NK-92 (cell line): ENCODE data around the gene NPY.
"Not testable (repeated sequence)": the region's sequence is repeated elsewhere in the genome, so short reads cannot be mapped to it uniquely, and the experiment has no call there.

Experiments used
- DNase-seq: peaks from one replicate; lab custom pipeline; 2025; ENCODE audit not compliant: unreplicated experiment; lab: John Stamatoyannopoulos, UW

NPY gene

DNA sequence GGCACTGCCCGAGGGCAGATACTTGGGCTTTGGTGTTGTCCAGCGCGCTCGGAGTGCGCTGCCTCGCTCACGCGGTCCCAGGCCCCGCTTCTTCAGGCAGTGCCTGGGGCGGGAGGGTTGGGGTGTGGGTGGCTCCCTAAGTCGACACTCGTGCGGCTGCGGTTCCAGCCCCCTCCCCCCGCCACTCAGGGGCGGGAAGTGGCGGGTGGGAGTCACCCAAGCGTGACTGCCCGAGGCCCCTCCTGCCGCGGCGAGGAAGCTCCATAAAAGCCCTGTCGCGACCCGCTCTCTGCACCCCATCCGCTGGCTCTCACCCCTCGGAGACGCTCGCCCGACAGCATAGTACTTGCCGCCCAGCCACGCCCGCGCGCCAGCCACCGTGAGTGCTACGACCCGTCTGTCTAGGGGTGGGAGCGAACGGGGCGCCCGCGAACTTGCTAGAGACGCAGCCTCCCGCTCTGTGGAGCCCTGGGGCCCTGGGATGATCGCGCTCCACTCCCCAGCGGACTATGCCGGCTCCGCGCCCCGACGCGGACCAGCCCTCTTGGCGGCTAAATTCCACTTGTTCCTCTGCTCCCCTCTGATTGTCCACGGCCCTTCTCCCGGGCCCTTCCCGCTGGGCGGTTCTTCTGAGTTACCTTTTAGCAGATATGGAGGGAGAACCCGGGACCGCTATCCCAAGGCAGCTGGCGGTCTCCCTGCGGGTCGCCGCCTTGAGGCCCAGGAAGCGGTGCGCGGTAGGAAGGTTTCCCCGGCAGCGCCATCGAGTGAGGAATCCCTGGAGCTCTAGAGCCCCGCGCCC, at the start of gene NPY:
NPY (plus strand) TSS at position 294 of the 802 bp plus-strand sequence. CDS start 1,051 bp downstream, outside the sequence.
- no peak for DNase-seq

DNA sequence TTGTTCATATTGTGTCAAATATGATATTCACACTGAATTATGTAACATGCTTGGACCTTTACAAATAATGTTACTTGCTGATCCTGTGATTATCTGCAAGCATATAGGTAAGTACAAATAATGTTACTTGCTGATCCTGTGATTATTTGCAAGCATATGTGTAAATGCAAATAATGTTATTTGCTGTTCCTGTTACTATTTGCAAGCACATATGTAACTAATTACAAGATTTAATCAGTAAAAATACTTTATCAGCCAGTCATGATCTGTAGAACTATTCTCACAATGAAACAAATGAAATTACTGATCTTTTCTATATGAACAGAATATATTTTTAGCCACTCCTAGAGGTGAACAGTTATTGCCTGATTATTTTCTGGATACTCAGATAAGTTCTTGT, 44.7 kb upstream of the NPY start:
- DNase-seq = no peak

DNA sequence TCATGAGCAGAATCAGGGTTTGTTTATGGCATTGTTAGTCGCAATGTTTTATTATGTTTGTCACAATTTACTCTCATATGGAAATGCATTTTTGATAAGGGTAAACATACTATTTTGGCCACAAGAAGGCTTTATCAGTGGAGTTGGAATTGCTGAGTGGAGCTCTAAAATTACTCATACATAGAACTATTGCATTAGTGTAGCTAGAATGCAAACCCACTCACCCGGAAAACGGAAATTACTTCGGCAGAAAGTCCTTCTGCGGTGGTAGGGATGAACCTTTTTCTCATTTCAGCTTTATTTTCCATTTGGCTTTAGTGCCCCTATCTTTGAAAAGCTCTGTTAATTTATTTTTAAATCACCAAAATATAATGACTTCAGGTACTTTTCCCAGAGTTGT, 42.8 kb upstream of the NPY start:
- no peak for DNase-seq

DNA sequence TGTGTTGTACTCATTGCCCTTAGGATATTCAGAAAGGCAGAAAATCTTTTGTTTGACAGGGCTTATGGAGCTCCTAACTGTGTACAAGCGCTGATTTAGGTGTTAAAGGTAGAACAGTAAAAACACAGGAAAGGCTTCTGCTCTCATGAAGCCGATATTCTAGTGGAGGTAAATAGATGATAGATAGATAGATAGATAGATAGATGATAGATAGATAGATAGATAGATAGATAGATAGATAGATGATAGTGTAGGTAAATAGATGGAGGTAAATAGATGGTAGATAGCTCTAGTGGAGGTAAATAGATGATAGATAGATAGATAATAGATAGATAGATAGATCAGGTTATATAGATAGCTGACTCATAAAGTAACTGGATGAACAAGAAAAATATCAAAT, 39.4 kb upstream of the NPY start:
- DNase-seq = no peak

DNA sequence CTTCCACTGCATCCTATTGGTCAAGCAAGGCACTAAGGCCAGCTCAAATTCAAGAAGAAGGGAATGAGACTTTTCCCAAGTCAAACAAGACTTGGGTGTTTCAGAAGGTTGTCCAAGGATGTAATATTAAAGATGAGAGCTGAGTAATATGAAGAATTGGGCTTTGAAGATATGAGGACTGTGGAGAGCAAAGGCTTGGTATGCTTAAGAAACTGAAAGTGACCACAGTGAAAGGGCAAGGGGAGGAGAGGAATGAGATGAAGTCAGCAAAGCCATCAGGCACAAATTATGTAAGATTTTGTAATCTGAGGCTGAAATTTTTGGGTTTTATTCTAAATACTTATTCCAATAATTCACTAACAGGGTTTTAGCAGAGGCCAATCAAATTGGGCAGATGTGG, 38.6 kb upstream of the NPY start:
- no peak for DNase-seq

DNA sequence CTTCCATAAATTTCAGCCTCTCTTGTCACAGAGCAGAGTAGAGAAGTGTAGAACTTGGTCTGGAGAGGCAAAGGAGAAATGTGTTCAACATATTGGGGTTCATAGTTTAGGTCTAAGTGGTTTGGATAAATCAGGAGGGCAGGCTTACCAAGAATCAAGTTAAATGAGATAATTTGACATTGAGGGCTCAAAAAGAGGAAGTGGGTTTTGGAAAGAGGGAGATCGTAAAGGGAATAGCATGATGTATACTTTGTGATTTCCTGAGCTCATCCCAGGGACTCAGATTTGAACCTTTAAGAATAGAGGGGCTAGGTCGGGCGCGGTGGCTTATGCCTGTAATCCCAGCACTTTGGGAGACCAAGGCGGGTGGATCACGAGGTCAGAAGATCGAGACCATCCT, 34.7 kb upstream of the NPY start:
- no peak for DNase-seq

DNA sequence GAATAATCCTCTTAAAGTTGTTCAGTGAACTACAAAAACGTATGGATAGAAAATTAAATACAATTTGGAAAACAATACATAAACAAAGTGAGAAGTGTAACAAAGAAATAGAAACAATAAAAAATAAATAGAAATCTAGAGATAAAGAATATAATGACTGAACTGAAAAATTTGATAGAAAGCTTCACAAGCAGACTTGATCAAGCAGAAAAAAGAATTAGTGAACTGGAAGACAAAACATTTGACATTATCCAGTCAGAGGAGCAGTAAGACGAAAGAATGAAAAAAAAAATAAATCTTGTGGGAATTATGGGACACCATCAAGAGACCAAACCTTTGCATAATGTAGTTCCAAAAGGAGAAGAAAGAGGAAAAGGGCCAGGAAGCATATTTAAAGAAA, 32.4 kb upstream of the NPY start:
- no peak for DNase-seq

DNA sequence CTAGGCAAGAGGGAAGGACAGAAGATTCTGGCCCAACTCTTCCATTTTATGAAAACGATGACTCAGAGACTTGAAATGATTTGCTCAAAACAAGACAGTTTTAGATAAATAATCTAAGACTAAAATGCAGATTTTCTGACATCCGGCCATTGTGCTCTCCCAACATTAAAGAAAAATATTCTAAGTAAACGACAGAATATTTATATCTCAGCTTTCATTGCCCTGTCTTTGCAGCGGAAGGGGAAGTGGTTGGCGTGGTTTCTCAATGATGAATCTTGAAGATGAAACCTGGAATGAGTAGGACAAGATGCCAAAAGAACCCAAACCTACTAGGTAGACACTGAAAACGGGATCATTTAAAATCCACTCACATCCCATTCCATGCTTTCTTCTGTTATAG, 28.9 kb upstream of the NPY start:
- DNase-seq = no peak

DNA sequence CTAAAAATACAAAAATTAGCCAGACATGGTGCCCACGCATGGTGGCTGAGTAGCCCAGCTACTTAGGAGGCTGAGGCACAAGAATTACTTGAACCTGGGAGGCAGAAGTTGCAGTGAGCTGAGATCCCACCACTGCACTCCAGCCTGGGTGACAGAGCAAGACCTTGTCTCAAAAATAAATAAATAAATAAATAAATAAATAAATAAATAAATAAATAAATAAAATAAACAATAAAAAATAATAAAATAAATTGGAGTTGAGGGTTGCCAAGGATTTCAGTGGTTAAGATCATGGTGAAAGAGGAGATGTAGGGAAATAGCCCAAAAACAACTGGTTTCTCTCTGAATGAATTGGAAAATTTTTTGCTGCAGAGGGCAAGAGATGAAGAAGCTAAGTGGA, 25.7 kb upstream of the NPY start:
- not testable (repeated sequence) for DNase-seq

DNA sequence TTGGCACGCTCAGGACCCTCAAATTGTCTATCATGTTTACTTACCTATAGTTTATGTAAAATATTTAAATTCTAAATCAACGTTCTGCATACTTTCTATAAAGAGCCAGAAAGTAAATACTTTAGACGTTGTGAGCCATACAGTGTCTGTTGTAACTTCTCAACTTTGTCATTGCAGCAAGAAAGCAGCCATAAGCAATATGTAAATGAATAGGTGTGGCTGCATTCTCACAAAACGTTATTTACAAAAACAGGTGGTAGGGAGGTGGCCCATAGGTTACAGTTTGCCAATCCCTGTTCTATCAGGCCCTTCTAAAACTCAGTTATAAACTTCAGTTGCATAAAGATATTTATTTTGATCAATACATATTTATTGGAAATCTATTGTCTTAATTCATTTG, 12.1 kb upstream of the NPY start:
- no peak for DNase-seq

DNA sequence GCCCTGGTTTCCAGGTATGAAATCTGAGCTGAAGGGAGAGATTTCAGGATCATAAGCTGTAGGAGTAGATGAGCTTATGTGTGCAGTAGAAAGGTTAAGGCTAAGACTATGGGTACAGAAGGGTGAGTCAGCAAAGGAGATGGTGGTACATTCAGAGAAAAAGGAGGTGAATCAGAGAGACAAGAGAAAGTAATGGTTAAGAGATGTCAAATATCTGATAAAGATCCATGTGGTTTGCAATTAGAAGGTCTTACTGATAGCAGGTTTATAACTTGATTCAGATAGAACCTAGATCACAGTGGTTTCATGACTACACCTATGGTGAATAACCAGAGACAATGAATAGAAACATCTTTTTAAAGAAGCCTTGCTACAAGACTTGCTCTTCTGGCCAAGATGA, 4.5 kb upstream of the NPY start:
- no peak for DNase-seq

DNA sequence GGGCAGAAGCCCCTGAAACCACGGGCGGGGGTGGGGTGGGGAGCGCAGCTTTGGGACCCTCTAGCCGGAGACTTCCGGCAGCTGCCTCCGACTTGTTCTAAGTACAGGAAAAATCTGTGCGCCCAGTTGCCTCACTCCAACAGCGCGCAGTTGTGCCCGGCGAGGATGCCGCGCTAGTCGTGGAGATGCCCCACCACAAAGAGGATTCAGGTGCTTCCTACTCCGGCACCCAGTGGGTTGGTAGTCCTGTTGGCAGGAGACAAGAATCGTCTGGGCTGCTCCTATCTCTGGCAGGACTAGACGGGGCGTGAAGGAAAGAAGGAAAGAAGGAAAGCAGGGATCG, 465 bp upstream of the NPY start:
- no peak for DNase-seq

DNA sequence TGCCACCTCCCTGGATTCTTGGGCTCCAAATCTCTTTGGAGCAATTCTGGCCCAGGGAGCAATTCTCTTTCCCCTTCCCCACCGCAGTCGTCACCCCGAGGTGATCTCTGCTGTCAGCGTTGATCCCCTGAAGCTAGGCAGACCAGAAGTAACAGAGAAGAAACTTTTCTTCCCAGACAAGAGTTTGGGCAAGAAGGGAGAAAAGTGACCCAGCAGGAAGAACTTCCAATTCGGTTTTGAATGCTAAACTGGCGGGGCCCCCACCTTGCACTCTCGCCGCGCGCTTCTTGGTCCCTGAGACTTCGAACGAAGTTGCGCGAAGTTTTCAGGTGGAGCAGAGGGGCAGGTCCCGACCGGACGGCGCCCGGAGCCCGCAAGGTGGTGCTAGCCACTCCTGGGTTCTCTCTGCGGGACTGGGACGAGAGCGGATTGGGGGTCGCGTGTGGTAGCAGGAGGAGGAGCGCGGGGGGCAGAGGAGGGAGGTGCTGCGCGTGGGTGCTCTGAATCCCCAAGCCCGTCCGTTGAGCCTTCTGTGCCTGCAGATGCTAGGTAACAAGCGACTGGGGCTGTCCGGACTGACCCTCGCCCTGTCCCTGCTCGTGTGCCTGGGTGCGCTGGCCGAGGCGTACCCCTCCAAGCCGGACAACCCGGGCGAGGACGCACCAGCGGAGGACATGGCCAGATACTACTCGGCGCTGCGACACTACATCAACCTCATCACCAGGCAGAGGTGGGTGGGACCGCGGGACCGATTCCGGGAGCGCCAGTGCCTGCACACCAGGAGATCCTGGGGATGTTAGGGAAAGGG, 913 bp downstream of the NPY start:
- no peak for DNase-seq

DNA sequence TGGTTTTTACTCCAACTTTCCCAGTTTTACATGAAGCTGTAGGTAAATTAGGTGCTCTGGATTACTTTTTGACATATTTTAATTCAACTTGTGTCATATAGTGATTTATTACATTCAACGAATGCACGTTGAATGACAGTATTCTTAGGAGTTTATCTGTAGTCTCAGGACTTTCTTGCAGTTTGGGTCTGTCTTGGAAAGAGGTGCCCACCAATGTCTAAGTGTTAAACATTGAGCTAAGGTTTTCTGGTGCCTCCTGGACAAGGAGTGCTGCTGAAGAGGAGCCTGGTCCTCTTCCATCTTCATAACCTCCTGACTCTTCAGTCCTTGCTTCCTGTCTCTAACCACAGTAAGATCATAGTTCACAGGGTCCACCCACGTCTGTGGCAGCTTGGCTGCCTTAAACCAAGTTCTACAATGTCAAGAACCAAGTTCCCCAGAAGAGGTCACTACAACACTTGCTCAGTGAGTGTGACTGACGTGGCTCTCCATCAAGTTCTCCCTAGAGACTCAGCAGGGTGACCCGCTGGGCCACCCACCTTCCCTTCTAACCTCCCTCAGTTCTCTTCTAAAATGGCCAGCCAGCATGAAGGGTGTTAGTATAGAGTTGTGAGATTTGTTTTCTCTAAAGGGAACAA, 6.1 kb downstream of the NPY start:
- DNase-seq = no peak

DNA sequence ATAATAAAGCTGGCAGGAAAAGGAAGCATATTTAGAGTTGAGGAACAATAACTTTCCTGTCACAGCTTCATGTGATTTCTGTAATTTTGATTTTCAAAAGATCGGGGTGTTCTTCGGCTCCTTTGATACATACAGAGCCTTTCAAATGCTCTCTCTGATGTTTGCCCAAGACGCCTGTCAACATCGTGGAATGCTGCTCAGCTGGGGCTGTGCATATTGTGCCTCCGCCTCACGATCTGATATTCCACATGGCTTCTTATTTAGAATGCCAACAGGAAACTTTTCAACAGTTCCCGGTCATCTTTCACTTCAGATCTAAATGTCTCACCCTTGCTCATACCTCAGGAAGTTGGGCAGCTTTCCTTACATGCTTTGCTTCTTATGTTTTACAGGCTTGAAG, 7.3 kb downstream of the NPY start:
- no peak for DNase-seq

DNA sequence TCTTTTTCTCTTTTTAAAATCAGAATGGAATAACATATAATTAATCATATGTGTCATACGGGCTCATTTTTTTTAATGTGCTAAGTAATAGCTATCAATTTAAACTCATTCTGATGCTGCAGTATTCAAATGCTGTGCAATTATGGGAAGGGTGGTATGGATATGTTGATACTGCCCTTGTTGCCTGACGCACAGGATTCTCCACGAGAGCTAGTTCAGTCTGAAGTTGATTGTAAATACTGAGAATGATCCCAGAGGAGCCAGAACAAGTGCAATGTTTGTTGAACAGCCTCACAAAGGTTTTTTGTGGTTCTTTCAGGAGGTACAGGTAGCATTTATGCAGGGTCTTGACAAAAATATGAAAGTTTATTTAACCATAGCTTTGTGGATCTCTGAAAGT, 13.4 kb downstream of the NPY start:
- DNase-seq = no peak

DNA sequence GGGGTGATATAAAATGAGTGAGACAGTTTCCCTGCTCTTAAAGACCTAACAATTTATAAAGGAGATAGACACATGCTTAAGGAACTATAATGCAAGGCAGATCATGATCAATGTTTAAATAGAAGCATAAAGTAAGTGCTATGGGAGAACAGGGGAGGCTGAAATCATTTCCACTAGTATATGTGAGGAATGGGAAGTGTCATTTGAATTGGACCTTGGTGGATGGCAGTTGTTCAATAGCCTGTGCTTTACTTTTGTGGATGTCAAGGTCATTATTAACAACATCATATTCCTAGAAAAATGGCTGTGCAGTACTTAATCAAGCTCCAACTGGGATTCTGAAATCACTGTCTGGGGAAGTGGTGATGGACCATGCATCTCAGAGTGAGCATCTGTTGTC, 14.7 kb downstream of the NPY start:
- DNase-seq = no peak

DNA sequence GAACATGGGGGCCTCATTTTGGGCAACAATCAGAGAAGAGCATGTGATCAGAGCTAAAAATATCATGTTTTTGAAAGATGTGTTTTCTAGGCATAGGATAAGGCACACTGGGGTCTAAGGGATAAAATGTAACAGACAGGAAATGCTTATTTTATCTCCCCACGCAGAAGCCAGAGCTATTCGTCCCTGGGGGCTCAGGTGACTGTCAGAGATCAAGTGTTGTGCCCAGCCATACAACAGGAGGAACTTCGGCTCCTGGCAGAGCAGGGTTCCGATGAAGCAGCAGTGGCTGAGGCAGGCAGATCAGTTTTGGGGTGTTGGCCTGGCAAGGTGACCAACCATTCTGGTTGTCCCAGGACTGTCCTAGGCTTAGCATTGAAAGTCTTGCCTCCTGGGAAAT, 15.2 kb downstream of the NPY start:
- DNase-seq = no peak

DNA sequence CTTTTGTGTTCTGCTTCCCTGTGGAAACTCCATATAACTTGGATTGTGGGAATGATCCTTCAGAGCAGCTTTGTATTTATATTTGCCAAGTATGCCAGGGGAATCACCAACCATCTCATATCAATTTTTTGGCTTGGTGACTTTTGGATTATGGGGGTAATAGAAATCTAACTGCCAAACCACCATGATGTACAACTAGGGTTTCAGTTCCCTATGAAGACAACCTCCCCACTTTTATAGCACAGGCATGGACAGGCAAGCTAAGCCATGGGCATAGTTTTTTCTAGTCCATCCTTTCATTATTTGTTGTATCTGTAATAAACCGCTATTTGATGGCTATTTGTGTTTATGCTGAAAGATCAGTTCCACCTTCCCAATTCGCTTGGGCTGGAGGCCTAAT, 17.7 kb downstream of the NPY start:
- no peak for DNase-seq

DNA sequence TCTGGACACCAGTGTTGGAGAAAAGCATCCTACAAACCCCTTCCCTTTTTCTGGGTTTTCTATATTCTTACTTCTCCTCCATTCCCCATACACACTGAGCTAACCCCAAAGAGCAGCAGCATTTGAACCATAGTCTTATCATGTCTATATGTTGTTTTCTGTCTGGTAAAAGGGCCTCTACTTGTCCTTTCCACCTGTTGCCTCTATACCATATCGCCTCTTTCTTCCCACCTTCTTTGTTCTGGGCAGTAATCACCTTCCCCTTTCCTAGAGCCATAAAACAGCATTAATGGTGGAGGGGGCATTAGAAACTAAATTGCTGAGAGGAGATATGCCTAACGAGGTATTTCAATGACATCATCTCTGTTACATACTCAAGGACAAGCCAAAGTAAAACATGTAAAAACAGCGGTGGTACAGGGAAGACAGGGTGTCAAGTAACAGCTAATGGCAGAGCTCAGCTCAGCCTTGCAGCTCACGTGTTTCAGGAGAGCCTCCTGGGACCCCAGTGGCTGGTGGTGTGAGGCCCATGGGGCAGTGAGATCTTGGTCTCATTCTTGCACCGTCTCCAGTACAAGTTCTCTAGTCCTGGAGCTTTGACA, 20.6 kb downstream of the NPY start:
- no peak for DNase-seq

DNA sequence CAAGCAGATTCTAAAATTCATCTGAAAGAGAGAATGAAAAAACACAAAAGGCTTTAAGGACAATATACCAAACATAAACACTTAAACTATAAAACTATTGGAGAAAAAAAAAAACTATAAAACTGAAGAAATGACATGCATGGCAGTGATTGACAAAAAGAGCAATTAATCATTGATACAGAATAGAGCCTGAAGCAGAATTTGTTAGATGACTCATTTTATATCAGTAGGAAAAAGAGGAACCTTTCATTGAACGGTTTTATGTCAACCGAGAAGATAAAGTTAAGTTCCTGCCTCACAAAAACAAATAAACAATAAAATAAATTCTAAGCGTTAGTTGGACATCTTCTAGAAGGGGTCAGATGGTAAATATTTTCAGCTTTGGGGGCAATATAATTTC, 23.3 kb downstream of the NPY start:
- DNase-seq = no peak

DNA sequence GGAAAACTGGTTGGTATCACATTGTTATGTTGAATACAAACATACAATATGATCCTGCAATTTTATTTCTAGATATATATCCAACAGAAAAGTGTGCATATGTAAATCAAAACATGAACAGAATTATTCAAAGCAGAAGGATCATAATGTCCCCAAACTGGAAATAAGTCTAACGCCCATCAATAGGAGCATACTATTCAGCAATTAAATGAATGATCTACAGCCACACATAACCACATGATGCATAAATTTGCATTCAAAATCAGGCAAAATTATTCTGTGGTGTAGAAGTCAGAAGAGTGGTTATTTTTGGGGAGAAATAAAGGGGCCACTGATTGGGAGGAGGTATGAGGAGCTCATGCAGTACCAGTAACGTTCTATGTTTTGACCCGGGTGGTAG, 28.6 kb downstream of the NPY start:
- no peak for DNase-seq
